ENCODE data around the gene THRSP.

The THRSP gene

GRCh38 chr11:78110830-78111229, 47.2 kb downstream of the THRSP start:
- DNase-seq (ENCODE audit: extremely low spot score) = no peak
- TF ChIP-seq NFRKB (IDR thresholded peaks at IDR 0.05) = no peak
- no peak for TF ChIP-seq ZNF384 (IDR thresholded peaks at IDR 0.05)
- no peak for TF ChIP-seq FOXK2 (IDR thresholded peaks at IDR 0.05)
- TF ChIP-seq PKNOX1 (IDR thresholded peaks at IDR 0.05) = no peak
- TF ChIP-seq CTBP1 (IDR thresholded peaks at IDR 0.05; ENCODE audit: borderline replicate concordance) = no peak
- ChIA-PET CTCF (no interaction called here), POLR2A (no interaction called here)

DNA sequence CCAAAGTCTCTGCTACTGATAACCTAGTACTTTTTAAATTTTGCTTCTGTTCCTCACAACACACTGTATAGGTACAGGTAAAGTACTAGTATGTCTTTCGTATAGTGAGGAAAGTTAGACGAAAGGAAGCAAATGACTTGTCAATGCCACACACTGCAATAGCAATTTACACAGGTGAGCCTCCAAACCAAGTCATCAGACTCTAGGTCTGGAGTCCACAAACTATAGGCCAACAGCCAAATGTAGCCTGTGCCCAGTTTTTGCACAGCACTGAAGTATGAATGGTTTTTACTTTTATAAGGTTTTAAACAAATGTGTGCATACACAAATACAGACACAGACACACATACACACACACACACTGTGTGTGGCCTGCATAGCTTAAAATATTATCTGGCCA, 47.6 kb downstream of the THRSP start:
- ChIA-PET POLR2A (no interaction called here), CTCF (no interaction called here)
- no peak for TF ChIP-seq FOXA1 (IDR thresholded peaks at IDR 0.05)
- no peak for TF ChIP-seq TARDBP (IDR thresholded peaks at IDR 0.05)
- TF ChIP-seq ARNT (IDR thresholded peaks at IDR 0.05) = no peak
- TF ChIP-seq FOXM1 (IDR thresholded peaks at IDR 0.05; ENCODE audit: borderline replicate concordance) = no peak
- no peak for TF ChIP-seq FOXK2 (IDR thresholded peaks at IDR 0.05)
- no peak for TF ChIP-seq ZNF384 (IDR thresholded peaks at IDR 0.05)
- no peak for TF ChIP-seq BHLHE40 (IDR thresholded peaks at IDR 0.05; ENCODE audit: borderline replicate concordance)
- TF ChIP-seq HDGF (IDR thresholded peaks at IDR 0.05; ENCODE audit: borderline replicate concordance) = no peak
- no peak for TF ChIP-seq L3MBTL2 (conservative IDR thresholded peaks at IDR 0.05)
- TF ChIP-seq SP1 (IDR thresholded peaks at IDR 0.05) = no peak
- no peak for TF ChIP-seq CTBP1 (IDR thresholded peaks at IDR 0.05; ENCODE audit: borderline replicate concordance)
- no peak for TF ChIP-seq LEF1 (IDR thresholded peaks at IDR 0.05; ENCODE audit: borderline replicate concordance)
- TF ChIP-seq NFRKB (IDR thresholded peaks at IDR 0.05) = no peak
- TF ChIP-seq ELF4 (IDR thresholded peaks at IDR 0.05) = no peak
- no peak for TF ChIP-seq PKNOX1 (IDR thresholded peaks at IDR 0.05)
- TF ChIP-seq SUZ12 (IDR thresholded peaks at IDR 0.05) = no peak
- DNase-seq (ENCODE audit: extremely low spot score) = no peak

GRCh38 chr11:78112582-78113275, 49.1 kb downstream of the THRSP start:
- ChIA-PET POLR2A (no interaction called here), CTCF (no interaction called here)
- no peak for DNase-seq (ENCODE audit: extremely low spot score)
- no peak for TF ChIP-seq NFRKB (IDR thresholded peaks at IDR 0.05)
- TF ChIP-seq ZNF384 (IDR thresholded peaks at IDR 0.05) = no peak
- TF ChIP-seq SP1 (IDR thresholded peaks at IDR 0.05) = no peak
- TF ChIP-seq L3MBTL2 (conservative IDR thresholded peaks at IDR 0.05) = no peak
- TF ChIP-seq HDGF (IDR thresholded peaks at IDR 0.05; ENCODE audit: borderline replicate concordance) = no peak
- no peak for TF ChIP-seq SUZ12 (IDR thresholded peaks at IDR 0.05)
- TF ChIP-seq BHLHE40 (IDR thresholded peaks at IDR 0.05; ENCODE audit: borderline replicate concordance) = no peak
- TF ChIP-seq CTBP1 (IDR thresholded peaks at IDR 0.05; ENCODE audit: borderline replicate concordance) = no peak
- no peak for TF ChIP-seq FOXM1 (IDR thresholded peaks at IDR 0.05; ENCODE audit: borderline replicate concordance)

Data from HEK293T (cell line).